Stimulated activated naive B cell treated with anti-CD40 and anti-IgM and Interleukin-4, amounts not matched to agents 10 μg/mL and 1 μg/mL and 100 μg/mL, for 72 hours (primary cell): ENCODE measurements around the gene XKR7.
"Not testable (repeated sequence)": the region's sequence is repeated elsewhere in the genome, so short reads cannot be mapped to it uniquely, and the experiment has no call there.

Source experiments
- ATAC-seq, 2 donors: fragments of 150-1000 bp; cut with Tn5 transposase; replicated peaks; 2 replicates each; pipeline ENCODE4 v1.10.0; 2021; ENCODE audit warnings: moderate library complexity in 1 of 2
- DNase-seq: peaks from one replicate; pipeline ENCODE4 v3.0.0; 2021
- H3K27ac Mint-ChIP-seq: one replicate; pipeline ENCODE4 v1.8.0; 2022; ENCODE audit warnings: mild to moderate bottlenecking, mixed read lengths
- H3K27me3 Mint-ChIP-seq, 2 donors: one replicate each; pipeline ENCODE4 v1.8.0; 2022; ENCODE audit warnings: mixed read lengths in 2 of 2
- H3K36me3 Mint-ChIP-seq, 2 donors: one replicate each; pipeline ENCODE4 v1.8.0; 2022; ENCODE audit warnings: mixed read lengths in 2 of 2, mild to moderate bottlenecking in 1 of 2
- H3K4me1 Mint-ChIP-seq, 2 donors: one replicate each; pipeline ENCODE4 v1.8.0; 2022; ENCODE audit warnings: mixed read lengths in 2 of 2, mild to moderate bottlenecking in 1 of 2
- H3K4me3 Mint-ChIP-seq, 2 donors: one replicate each; pipeline ENCODE4 v1.8.0; 2022; ENCODE audit warnings: mild to moderate bottlenecking in 2 of 2, mixed read lengths in 2 of 2, moderate library complexity in 1 of 2
- H3K9me3 Mint-ChIP-seq, 2 donors: one replicate each; pipeline ENCODE4 v1.8.0; 2022; ENCODE audit warnings: mixed read lengths in 2 of 2, mild to moderate bottlenecking in 1 of 2

The XKR7 gene

DNA sequence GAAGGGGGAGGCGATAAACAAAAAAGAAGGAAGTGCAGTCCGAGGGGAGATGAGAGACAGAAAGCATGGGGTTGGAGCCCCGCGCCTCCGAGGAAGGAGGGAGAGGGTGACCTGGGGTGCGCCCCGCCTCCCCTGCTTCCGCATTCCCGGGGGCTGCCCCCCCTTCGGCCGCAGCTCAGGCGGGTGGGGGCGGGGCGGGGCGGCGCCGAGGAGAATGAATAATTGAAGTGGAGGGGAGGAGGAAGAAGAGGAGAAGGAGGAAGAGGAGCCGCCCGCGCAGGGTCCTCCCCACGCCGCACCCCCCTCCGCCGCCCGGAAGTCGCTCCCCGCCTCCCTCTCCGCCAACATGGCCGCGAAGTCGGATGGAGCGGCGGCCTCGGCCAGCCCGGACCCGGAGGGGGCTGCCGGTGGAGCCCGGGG, at the start of gene XKR7:
Gene XKR7, plus strand, starts transcription at position 322 of the 420 bp plus-strand sequence. Its CDS starts 25 bp downstream, at position 347.
- peaks cover 7 to 15% of the 10 kb centered on the region in 2 donors for H3K4me1 Mint-ChIP-seq
- no peaks in the 10 kb centered on the region for H3K36me3 Mint-ChIP-seq
- peaks cover 50 to 63% of the 10 kb centered on the region in 2 donors for H3K27me3 Mint-ChIP-seq
- H3K27ac Mint-ChIP-seq: no peak within 1 kb of the TSS
- ATAC-seq (peak; percentile 29 to 49), DNase-seq (no peak)
- H3K9me3 Mint-ChIP-seq: no peaks in the 10 kb centered on the region
- peak within 1 kb of the TSS; percentile 85 to 89 for H3K4me3 Mint-ChIP-seq

DNA sequence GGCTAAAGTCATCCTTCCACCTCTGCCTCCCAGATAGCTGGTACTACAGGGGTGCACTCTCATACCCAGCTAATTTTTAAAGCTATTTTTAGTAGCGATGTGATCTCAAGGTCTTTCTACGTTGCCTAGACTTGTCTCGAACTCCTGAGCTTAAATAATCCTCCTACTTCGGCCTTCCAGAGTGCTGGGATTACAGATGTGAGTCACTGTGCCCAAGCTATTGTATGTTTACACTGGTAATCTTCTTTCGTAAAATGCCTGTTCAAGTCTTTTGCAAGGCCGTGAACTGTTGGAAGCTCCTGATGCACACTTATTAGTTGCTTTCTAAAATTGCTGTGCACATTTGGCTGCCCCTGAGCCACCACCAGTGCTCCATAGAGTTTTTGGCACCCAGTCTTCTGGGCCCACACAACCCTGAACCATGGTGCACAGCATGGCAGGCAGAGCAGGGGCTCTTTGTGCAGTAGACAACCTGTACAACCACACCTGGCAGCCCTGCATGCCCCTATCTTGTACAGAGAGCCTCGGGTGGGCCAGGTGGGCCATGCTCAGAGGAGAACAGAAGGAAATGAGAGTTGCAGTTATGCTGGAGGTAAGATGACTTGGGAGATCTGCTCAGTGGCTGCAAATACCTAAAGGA, 49.4 kb upstream of the XKR7 start:
- Mint-ChIP-seq H3K4me3 (no peak overlapping the region), H3K4me1 (peaks cover 22 to 33% of the 10 kb centered on the region in 2 donors), H3K36me3 (peaks cover 3% of the 10 kb centered on the region in 2 donors), H3K27me3 (peaks cover 8 to 9% of the 10 kb centered on the region in 2 donors), H3K9me3 (peaks cover 0 to 2% of the 10 kb centered on the region in 2 donors), H3K27ac (no peak overlapping the region)
- ATAC-seq: no peak
- DNase-seq: no peak

- H3K4me1 Mint-ChIP-seq: peaks cover 32 to 43% of the 10 kb centered on the region in 2 donors
- peaks cover 3% of the 10 kb centered on the region in 2 donors for H3K36me3 Mint-ChIP-seq
- peaks cover 0 to 2% of the 10 kb centered on the region in 2 donors for H3K9me3 Mint-ChIP-seq
- peaks cover 17 to 18% of the 10 kb centered on the region in 2 donors for H3K27me3 Mint-ChIP-seq
- ATAC-seq (no peak), DNase-seq (no peak)
- no peak overlapping the region for H3K4me3 Mint-ChIP-seq
- no peak overlapping the region for H3K27ac Mint-ChIP-seq
These were observed 48.4 kb upstream of the XKR7 start for GRCh38 chr20:31919410-31920155.

DNA sequence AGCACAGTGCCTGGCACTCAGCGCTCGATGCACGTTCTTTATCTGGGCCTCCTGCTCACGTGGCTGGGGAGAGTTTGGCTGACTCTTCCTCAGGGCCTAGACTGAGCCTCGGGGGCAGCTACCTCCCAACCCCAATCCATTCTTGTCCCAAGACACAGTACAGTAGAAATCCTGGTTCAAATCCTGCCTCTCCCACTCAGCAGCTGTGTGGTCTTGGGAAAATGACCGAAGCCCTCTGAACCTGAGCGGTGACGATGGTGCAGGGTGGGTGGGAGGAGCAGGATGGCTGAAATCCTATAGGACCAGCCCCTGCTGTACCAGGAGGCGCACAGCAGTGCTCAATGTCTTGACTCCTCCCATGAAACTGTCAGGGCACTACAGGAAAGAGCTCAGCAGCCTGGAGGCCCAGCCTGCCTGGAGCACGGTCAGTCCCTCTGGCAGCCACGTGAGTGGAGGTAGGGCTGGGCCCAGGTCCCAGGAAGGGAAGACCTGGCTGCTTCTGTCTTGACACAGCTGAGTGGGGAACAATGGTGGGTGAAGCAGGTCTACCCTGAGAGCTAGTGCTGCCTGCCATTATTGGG, 47.6 kb upstream of the XKR7 start:
- ATAC-seq (no peak), DNase-seq (no peak)
- Mint-ChIP-seq H3K9me3 (peaks cover 0 to 2% of the 10 kb centered on the region in 2 donors), H3K27ac (peak overlapping the region; percentile 56), H3K27me3 (peaks cover 18 to 21% of the 10 kb centered on the region in 2 donors), H3K4me1 (peaks cover 32 to 45% of the 10 kb centered on the region in 2 donors), H3K36me3 (peaks cover 3% of the 10 kb centered on the region in 2 donors), H3K4me3 (no peak overlapping the region)

GRCh38 chr20:31921480-31921879, 46.5 kb upstream of the XKR7 start:
- not testable (repeated sequence) for ATAC-seq, H3K36me3 Mint-ChIP-seq, DNase-seq, H3K4me3 Mint-ChIP-seq, H3K9me3 Mint-ChIP-seq, H3K27ac Mint-ChIP-seq
- peaks cover 27 to 28% of the 10 kb centered on the region in 2 donors for H3K27me3 Mint-ChIP-seq
- H3K4me1 Mint-ChIP-seq: peaks cover 32 to 42% of the 10 kb centered on the region in 2 donors

GRCh38 chr20:31922181-31922580, 45.8 kb upstream of the XKR7 start:
- Mint-ChIP-seq H3K4me3 (no peak overlapping the region), H3K27me3 (peaks cover 27 to 29% of the 10 kb centered on the region in 2 donors), H3K27ac (no peak overlapping the region), H3K9me3 (peaks cover 0 to 4% of the 10 kb centered on the region in 2 donors), H3K4me1 (peaks cover 32 to 39% of the 10 kb centered on the region in 2 donors), H3K36me3 (peaks cover 3% of the 10 kb centered on the region in 2 donors)
- no peak for ATAC-seq
- DNase-seq: no peak

DNA sequence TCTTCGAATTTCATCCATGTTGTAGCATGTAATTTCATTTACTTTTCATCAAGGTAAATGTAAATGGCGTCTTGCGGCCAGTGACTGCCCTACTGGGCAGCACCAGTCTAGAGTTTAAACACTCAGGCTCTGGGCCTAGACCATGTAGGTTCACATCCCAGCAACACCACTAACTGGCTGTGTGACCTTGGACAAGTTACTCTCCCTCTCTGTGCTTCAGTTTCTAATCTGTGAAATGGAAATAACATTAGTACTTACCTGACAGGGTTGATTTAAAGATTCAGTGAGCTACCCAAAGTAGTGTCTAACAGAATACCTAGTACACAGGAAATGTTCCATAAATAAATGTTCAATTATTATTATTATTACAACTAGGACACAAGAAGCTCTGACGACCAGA, 45.4 kb upstream of the XKR7 start:
- H3K36me3 Mint-ChIP-seq: peaks cover 3% of the 10 kb centered on the region in 2 donors
- no peak overlapping the region for H3K27ac Mint-ChIP-seq
- ATAC-seq (no peak), DNase-seq (no peak)
- peaks cover 32 to 39% of the 10 kb centered on the region in 2 donors for H3K4me1 Mint-ChIP-seq
- peaks cover 0 to 4% of the 10 kb centered on the region in 2 donors for H3K9me3 Mint-ChIP-seq
- peaks cover 27 to 29% of the 10 kb centered on the region in 2 donors for H3K27me3 Mint-ChIP-seq
- H3K4me3 Mint-ChIP-seq: no peak overlapping the region

- Mint-ChIP-seq H3K4me3 (peak overlapping the region; percentile 43 to 66), H3K9me3 (peaks cover 0 to 4% of the 10 kb centered on the region in 2 donors), H3K36me3 (peaks cover 3% of the 10 kb centered on the region in 2 donors), H3K27me3 (peaks cover 27 to 29% of the 10 kb centered on the region in 2 donors), H3K4me1 (peaks cover 21 to 28% of the 10 kb centered on the region in 2 donors), H3K27ac (peak overlapping the region; percentile 91)
- ATAC-seq (peak; percentile 95 to 96), DNase-seq (peak; percentile 81)
These were observed 44.3 kb upstream of the XKR7 start for GRCh38 chr20:31923388-31924331.

GRCh38 chr20:31924561-31924960, 43.4 kb upstream of the XKR7 start:
- no peak for DNase-seq
- peaks cover 19 to 24% of the 10 kb centered on the region in 2 donors for H3K4me1 Mint-ChIP-seq
- peaks cover 27 to 29% of the 10 kb centered on the region in 2 donors for H3K27me3 Mint-ChIP-seq
- H3K27ac Mint-ChIP-seq: peak overlapping the region; percentile 91
- ATAC-seq: no peak
- peak overlapping the region in 1 of 2 donors; percentile 15 for H3K4me3 Mint-ChIP-seq
- H3K36me3 Mint-ChIP-seq: peaks cover 3% of the 10 kb centered on the region in 2 donors
- H3K9me3 Mint-ChIP-seq: peaks cover 0 to 4% of the 10 kb centered on the region in 2 donors

GRCh38 chr20:31925631-31926030, 42.3 kb upstream of the XKR7 start:
- Mint-ChIP-seq H3K36me3 (peaks cover 2 to 3% of the 10 kb centered on the region in 2 donors), H3K27ac (peak overlapping the region; percentile 88), H3K27me3 (peaks cover 23 to 27% of the 10 kb centered on the region in 2 donors), H3K4me3 (no peak overlapping the region), H3K4me1 (peaks cover 20 to 22% of the 10 kb centered on the region in 2 donors), H3K9me3 (peaks cover 0 to 4% of the 10 kb centered on the region in 2 donors)
- ATAC-seq (no peak), DNase-seq (no peak)

GRCh38 chr20:31926493-31926892, 41.5 kb upstream of the XKR7 start:
- H3K27me3 Mint-ChIP-seq: peaks cover 19 to 32% of the 10 kb centered on the region in 2 donors
- DNase-seq (no peak), ATAC-seq (no peak)
- H3K36me3 Mint-ChIP-seq: peaks cover 0 to 3% of the 10 kb centered on the region in 2 donors
- peaks cover 0 to 4% of the 10 kb centered on the region in 2 donors for H3K9me3 Mint-ChIP-seq
- H3K27ac Mint-ChIP-seq: no peak overlapping the region
- H3K4me1 Mint-ChIP-seq: peaks cover 19 to 20% of the 10 kb centered on the region in 2 donors
- H3K4me3 Mint-ChIP-seq: no peak overlapping the region

DNA sequence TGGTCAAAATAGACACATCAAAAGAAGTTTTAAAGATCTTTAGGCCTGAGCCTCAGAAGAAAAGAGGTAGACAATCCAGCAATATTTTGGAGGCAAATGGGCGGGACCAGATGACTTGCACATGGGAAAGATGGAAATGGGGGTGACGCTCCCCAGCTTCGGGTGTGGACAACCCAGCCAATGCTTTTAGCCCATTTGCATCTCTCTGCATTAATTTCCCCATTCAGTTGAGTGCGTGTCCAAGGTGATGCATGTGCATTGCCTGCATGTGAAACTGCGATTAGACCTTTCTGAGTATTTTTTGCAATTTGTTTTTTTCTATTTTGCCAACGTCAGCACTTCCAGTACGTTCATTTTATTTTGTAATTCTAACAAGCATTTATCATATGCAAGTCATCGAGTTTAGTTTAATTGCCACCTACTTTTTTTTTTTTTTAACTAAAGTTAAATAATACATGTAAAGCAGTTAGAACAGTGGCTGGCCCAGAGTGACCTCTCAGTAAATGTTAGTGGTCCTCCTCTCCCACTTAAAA, 40.3 kb upstream of the XKR7 start:
- Mint-ChIP-seq H3K4me3 (no peak overlapping the region), H3K4me1 (peaks cover 19 to 20% of the 10 kb centered on the region in 2 donors), H3K27me3 (peaks cover 19 to 33% of the 10 kb centered on the region in 2 donors), H3K9me3 (peaks cover 0 to 4% of the 10 kb centered on the region in 2 donors), H3K27ac (no peak overlapping the region), H3K36me3 (peaks cover 0 to 2% of the 10 kb centered on the region in 2 donors)
- ATAC-seq (no peak), DNase-seq (no peak)

DNA sequence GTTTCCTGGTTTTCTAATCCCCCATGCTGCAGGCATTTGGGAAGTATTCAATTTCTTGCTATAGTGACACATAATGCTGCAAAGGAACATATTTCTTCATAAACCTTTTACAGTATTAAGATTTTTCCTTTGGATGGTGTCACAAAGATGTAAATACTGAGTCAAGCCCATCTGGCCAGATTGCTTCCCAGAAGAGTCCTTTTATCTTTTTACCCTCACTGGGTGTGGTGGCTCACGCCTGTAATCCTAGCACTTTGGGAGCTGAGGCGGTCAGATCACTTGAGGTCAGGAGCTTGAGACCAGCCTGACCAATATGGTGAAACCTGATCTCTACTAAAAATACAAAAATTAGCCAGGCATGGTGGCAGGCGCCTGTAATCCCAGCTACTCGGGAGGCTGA, 38.3 kb upstream of the XKR7 start:
- peaks cover 9 to 20% of the 10 kb centered on the region in 2 donors for H3K27me3 Mint-ChIP-seq

More for the DNA sequence above, 38.3 kb upstream of the XKR7 start:
- ATAC-seq, H3K9me3 Mint-ChIP-seq, H3K4me1 Mint-ChIP-seq, H3K27ac Mint-ChIP-seq, H3K36me3 Mint-ChIP-seq, DNase-seq, H3K4me3 Mint-ChIP-seq: not testable (repeated sequence)
